Fibroblast of villous mesenchyme (primary cell): ENCODE measurements around the gene FDX2. TPM values are rescaled to one million over a fixed set of nuclear protein-coding genes. Genes with fewer than 3 reads are reported as not detected.

Experiments used
- DNase-seq: peaks from one replicate; pipeline ENCODE4 v3.0.0-alpha.2; 2010; ENCODE audit warnings: low read depth
- H3K4me3 ChIP-seq: 2 replicates; pipeline ENCODE4 v1.5.1; 2011; ENCODE audit warnings: low read depth, mild to moderate bottlenecking, low read length
- CTCF ChIP-seq: IDR thresholded peaks from 2 replicates; pipeline ENCODE4 v1.5.1; 2012; ENCODE audit warnings: low read depth, mild to moderate bottlenecking, low read length; ENCODE audit not compliant: insufficient read depth
- total RNA-seq: library from RNA; depleted of rRNA; stranded (reverse); fragments of >200 nt; gene quantifications from 2 replicates; pipeline ENCODE4 v1.2.3, GENCODE V29; 2012

The FDX2 gene
- total RNA-seq, 1 donor: 24.2 TPM

GRCh38 chr19:10279737-10280442 lies 35.9 kb downstream of the FDX2 start:
- H3K4me3 ChIP-seq: no peak overlapping the region
- no peak for DNase-seq
- TF ChIP-seq CTCF: no peak

- DNase-seq: no peak
- H3K4me3 ChIP-seq: no peak overlapping the region
- TF ChIP-seq CTCF: no peak
Measured at GRCh38 chr19:10278935-10279334, 36.9 kb downstream of the FDX2 start.

GRCh38 chr19:10277795-10278589 lies 37.8 kb downstream of the FDX2 start:
- no peak overlapping the region for H3K4me3 ChIP-seq
- TF ChIP-seq CTCF: no peak

GRCh38 chr19:10274589-10274988 lies 41.2 kb downstream of the FDX2 start:
- no peak for DNase-seq
- TF ChIP-seq CTCF: no peak
- H3K4me3 ChIP-seq: no peak overlapping the region

More at GRCh38 chr19:10277795-10278589, 37.8 kb downstream of the FDX2 start:
- DNase-seq: no peak

- no peak for DNase-seq
- TF ChIP-seq CTCF: no peak
- peak overlapping the region; percentile 51 for H3K4me3 ChIP-seq
Measured at GRCh38 chr19:10271543-10272086, 44.2 kb downstream of the FDX2 start.

GRCh38 chr19:10270616-10271394 lies 45.0 kb downstream of the FDX2 start, which contains the start of gene ICAM1:
Gene ICAM1, plus strand, starts transcription at chr19:10271120. Its CDS starts 40 bp downstream, at chr19:10271160.
- no peak for TF ChIP-seq CTCF
- peak; percentile 75 for DNase-seq
- peak within 1 kb of the TSS; percentile 51 for H3K4me3 ChIP-seq
